Spleen (tissue), 11 donors: ENCODE data around the gene MYLK. TPM values are rescaled to one million over a fixed set of nuclear protein-coding genes. Genes with fewer than 3 reads are reported as not detected.
A peak's percentile ranks its signal among the peaks of the same experiment; 100 is the strongest.
"Not testable (repeated sequence)": the region's sequence is repeated elsewhere in the genome, so short reads cannot be mapped to it uniquely, and the experiment has no call there.

Experiments
- DNase-seq: peaks from one replicate; pipeline ENCODE4 v3.0.0-alpha.2; 2020
- H3K27ac ChIP-seq, 8 donors: fragments of 200-600 bp; sonication (generic) in 7 of 8; 1 replicate in 4 of 8; 2 replicates in 4 of 8; pipeline versions ENCODE4 v1.5.0 to v1.8.0; 2016 to 2021; ENCODE audit warnings: inconsistent platforms in 4 of 8, mild to moderate bottlenecking in 4 of 8, moderate library complexity in 1 of 8
- H3K27me3 ChIP-seq, 7 donors: fragments of 200-600 bp; sonication (generic) in 6 of 7; replicated peaks in 1 of 7; 1 replicate in 4 of 7; 2 replicates in 3 of 7; pipeline versions ENCODE4 v1.5.0 to v1.8.0; 2016 to 2021; ENCODE audit warnings: inconsistent platforms in 3 of 7, mild to moderate bottlenecking in 1 of 7
- H3K36me3 ChIP-seq, 6 donors: fragments of 200-600 bp; sonication (generic) in 5 of 6; 1 replicate in 4 of 6; 2 replicates in 2 of 6; pipeline versions ENCODE4 v1.5.0 to v1.8.0; 2016 to 2021; ENCODE audit warnings: inconsistent platforms in 2 of 6
- H3K4me1 ChIP-seq, 6 donors: fragments of 200-600 bp; sonication (generic) in 5 of 6; 1 replicate in 3 of 6; 2 replicates in 3 of 6; pipeline versions ENCODE4 v1.5.0 to v1.8.0; 2016 to 2021; ENCODE audit warnings: inconsistent platforms in 3 of 6
- H3K4me3 ChIP-seq, 8 donors: fragments of 200-600 bp; sonication (generic) in 7 of 8; 1 replicate in 4 of 8; 2 replicates in 4 of 8; pipeline versions ENCODE4 v1.5.0 to v1.8.0; 2016 to 2021; ENCODE audit warnings: inconsistent platforms in 4 of 8, mild to moderate bottlenecking in 4 of 8, moderate library complexity in 2 of 8
- H3K9me3 ChIP-seq, 8 donors: fragments of 200-600 bp; sonication (generic) in 7 of 8; 1 replicate in 4 of 8; 2 replicates in 4 of 8; pipeline versions ENCODE4 v1.5.0 to v1.8.0; 2016 to 2021; ENCODE audit warnings: inconsistent platforms in 4 of 8
- POLR2A ChIP-seq, 3 donors: fragments of 450-650 bp; IDR thresholded peaks; one replicate each; pipeline ENCODE4 v1.5.1; 2017; ENCODE audit warnings: antibody characterized with exemption in 3 of 3, mild to moderate bottlenecking in 1 of 3
- POLR2AphosphoS5 ChIP-seq, 3 donors: sonication (generic); formaldehyde crosslinking; IDR thresholded peaks; one replicate each; pipeline ENCODE4 v1.5.1; 2017; ENCODE audit warnings: antibody characterized with exemption in 3 of 3
- WGBS, 5 donors: extraction: QIAGEN DNeasy Blood & Tissue Kit in 3 of 5; methylation state at CpG; one replicate each; pipeline versions ENCODE4 v1.1.5 to v1.1.7; 2013 to 2018; 5-methylcytosine and 5-hydroxymethylcytosine counted together
- intact Hi-C: fragments of 100-400 bp; cut with DNase I; formaldehyde crosslinking; loops from one replicate; pipeline ENCODE4 v1.15.0; 2023; ENCODE audit warnings: low total_unique reads
- polyA plus RNA-seq, 3 donors: library from polyadenylated mRNA; stranded (reverse); fragments of 200-250 nt; gene quantifications; one replicate each; pipeline ENCODE4 v1.2.1, GENCODE V29; 2013
- total RNA-seq, 7 donors: library from RNA; depleted of rRNA in 3 of 7; stranded (reverse); fragments of >200 nt in 3 of 7; fragmentation: NEBNext Ultra II Directional in 4 of 7; extraction: Animal tissue kit (Norgen Biotek cat#: 25700) in 4 of 7; gene quantifications; one replicate each; pipeline versions ENCODE4 v1.1.0 to v1.2.1, GENCODE V29; 2016 to 2021
- TF ChIP-seq, protein P1 (sequence below), 11 experiments: fragments of 200-600 bp in 7 of 11; fragments of 450-650 bp in 4 of 11; sonication (generic) in 4 of 11; IDR thresholded peaks in 8 of 11; conservative IDR thresholded peaks in 3 of 11; 1 replicate in 7 of 11; 2 replicates in 4 of 11; pipeline versions ENCODE4 v1.4.0 to v1.8.0; 2016 to 2021; ENCODE audit warnings: antibody characterized with exemption in 11 of 11, inconsistent platforms in 4 of 11, mild to moderate bottlenecking in 1 of 11
- donor health status: healthy with polysubstance abuse.
- donor health status: DM: no; HTN: no; CAD: no; lungs with moderate emphysema.
- donor health status: DM: no; HTN: no; CAD: no.
- donor health status: Bipolar disorder and iron deficiency.
- donor health status: healthy.
- donor health status: DM: no; HTN: no; CAD: no.
- donor health status: DM: yes; HTN: yes; CAD: no.

MYLK gene
- total and polyA plus RNA-seq, 10 donors: 11.1 to 343 (median 154) TPM

DNA sequence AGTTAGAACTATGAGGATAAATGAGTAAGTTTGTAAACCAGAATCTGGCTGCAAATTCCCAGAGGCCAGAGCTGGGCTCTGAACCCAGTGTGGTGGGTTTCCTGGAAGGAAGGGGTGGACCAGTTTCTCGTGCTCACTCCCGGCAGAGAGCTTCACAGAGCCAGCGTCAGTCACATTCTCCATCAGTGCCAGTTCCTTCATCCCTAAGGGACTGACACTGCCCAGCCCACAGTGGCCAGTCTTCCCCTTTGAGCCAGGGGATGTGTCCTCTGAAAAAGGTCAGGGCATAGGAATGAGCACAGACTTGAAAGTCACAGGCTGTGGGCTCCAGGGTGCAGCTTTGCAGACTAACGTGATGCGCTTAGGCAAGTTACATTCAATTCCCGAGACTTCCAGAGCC, 163.5 kb downstream of the MYLK start:
- intact Hi-C loops: no loop called here
- no peaks in the 10 kb centered on the region for H3K36me3 ChIP-seq
- H3K27ac ChIP-seq: peak overlapping the region in 4 of 8 donors; percentile 6 to 52 (median 44)
- DNase-seq: no peak
- H3K9me3 ChIP-seq: no peaks in the 10 kb centered on the region
- H3K27me3 ChIP-seq: no peaks in the 10 kb centered on the region
- WGBS, 5 donors: 48 to 70% (median 60%) methylated on average over 5 to 6 of the region's 6 CpGs
- no peak overlapping the region for H3K4me3 ChIP-seq
- peaks cover 0 to 25% (median 7%) of the 10 kb centered on the region in 6 donors for H3K4me1 ChIP-seq
- TF ChIP-seq POLR2A (IDR thresholded peaks at IDR 0.05) (no peak), POLR2AphosphoS5 (IDR thresholded peaks at IDR 0.05) (no peak)
- TF ChIP-seq, protein P1, sequence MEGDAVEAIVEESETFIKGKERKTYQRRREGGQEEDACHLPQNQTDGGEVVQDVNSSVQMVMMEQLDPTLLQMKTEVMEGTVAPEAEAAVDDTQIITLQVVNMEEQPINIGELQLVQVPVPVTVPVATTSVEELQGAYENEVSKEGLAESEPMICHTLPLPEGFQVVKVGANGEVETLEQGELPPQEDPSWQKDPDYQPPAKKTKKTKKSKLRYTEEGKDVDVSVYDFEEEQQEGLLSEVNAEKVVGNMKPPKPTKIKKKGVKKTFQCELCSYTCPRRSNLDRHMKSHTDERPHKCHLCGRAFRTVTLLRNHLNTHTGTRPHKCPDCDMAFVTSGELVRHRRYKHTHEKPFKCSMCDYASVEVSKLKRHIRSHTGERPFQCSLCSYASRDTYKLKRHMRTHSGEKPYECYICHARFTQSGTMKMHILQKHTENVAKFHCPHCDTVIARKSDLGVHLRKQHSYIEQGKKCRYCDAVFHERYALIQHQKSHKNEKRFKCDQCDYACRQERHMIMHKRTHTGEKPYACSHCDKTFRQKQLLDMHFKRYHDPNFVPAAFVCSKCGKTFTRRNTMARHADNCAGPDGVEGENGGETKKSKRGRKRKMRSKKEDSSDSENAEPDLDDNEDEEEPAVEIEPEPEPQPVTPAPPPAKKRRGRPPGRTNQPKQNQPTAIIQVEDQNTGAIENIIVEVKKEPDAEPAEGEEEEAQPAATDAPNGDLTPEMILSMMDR (IDR thresholded peaks at IDR 0.05 in 8 of 11, conservative IDR thresholded peaks at IDR 0.05 in 3 of 11): no peak

DNA sequence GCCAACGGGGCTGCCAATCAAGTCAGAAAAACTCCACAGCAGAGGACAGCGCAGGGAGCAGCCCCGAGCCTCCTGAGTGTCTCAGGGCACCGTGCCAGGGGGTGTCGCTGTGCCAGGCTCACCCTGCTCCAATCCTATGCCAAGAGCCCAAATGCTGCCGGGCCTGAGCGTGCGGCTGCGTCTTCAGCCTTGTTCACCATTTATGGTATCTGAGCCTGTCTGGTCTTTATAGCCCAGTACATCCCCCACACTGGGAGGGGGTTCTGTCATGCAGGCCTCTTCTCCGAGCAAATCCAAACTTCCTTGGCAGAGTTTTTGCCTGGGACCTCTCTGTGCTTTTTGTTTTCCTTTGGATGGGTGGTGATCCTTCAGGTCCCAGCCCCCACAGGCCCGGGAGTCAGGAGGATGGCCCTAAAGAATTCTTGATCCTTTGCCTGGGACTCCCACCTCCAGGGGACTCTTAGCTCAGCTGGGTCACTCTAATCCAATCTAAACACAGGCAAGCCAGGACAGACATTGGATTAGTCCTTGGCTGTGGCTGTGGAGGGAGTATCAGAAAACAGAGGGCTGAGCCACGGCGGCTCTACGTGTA, 164.2 kb downstream of the MYLK start:
- TF ChIP-seq POLR2AphosphoS5 (IDR thresholded peaks at IDR 0.05) (no peak), POLR2A (IDR thresholded peaks at IDR 0.05) (no peak)
- TF ChIP-seq, protein P1 (IDR thresholded peaks at IDR 0.05 in 8 of 11, conservative IDR thresholded peaks at IDR 0.05 in 3 of 11): no peak
- Histone ChIP-seq H3K36me3 (no peaks in the 10 kb centered on the region), H3K4me3 (no peak overlapping the region), H3K27me3 (no peaks in the 10 kb centered on the region), H3K27ac (peak overlapping the region in 5 of 8 donors; percentile 48 to 53 (median 51)), H3K4me1 (peaks cover 0 to 25% (median 7%) of the 10 kb centered on the region in 6 donors), H3K9me3 (no peaks in the 10 kb centered on the region)
- no peak for DNase-seq
- intact Hi-C loops: loop anchor here (5.0 kb wide), 1 partner anchor 68 kb away; no protein-coding TSS in a partner anchor
- 73 to 80% (median 75%) methylated on average over 13 to 14 of the region's 14 CpGs for WGBS, 5 donors

DNA sequence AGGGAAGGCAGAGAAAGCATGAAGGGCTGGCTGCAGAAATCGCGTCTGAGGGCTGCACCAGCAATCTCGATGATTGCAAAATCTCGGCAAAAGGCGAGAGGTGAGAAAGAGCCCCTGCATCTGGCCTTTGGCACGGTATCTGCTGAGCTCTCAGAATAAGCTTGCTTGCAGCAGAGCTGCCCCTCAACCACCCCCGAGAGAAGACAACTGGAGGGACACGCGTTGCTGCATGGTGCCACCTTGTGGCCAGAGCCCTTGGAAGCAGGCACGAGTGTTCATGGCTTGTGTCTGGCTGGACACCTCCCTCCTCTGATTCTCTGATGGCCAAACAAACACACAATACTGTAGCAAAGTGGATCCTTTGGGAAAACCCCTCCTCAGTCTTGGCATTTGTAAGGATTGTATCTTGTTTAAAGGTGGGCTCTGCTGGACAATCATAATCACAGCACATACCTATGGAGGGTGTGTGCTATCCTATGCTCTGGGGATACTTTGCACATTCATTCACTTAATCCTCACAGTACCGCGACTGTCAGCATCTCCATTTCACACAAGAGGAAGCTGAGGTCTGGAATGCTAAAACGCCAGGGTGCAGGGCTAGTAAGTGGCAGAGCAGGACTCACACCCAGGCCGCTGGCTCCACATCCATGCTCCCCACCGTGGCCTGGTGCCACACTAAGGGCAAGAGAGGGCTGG, 164.9 kb downstream of the MYLK start:
- peaks cover 0 to 25% (median 7%) of the 10 kb centered on the region in 6 donors for H3K4me1 ChIP-seq
- H3K27ac ChIP-seq: peak overlapping the region in 4 of 8 donors; percentile 48 to 53 (median 50)
- H3K36me3 ChIP-seq, H3K27me3 ChIP-seq, H3K9me3 ChIP-seq, H3K4me3 ChIP-seq: not testable (repeated sequence)
- 34 to 47% (median 37%) methylated on average over 10 to 15 of the region's 15 CpGs for WGBS, 5 donors
- intact Hi-C loops: loop anchor here (5.0 kb wide), 1 partner anchor 67 kb away; no protein-coding TSS in a partner anchor
- DNase-seq: peak; percentile 86
- TF ChIP-seq POLR2AphosphoS5 (IDR thresholded peaks at IDR 0.05): peak; percentile 20 to 49 (median 33)
- TF ChIP-seq, protein P1 (IDR thresholded peaks at IDR 0.05 in 8 of 11, conservative IDR thresholded peaks at IDR 0.05 in 3 of 11): peak in 10 of 11 experiments; percentile 19 to 78 (median 60)

DNA sequence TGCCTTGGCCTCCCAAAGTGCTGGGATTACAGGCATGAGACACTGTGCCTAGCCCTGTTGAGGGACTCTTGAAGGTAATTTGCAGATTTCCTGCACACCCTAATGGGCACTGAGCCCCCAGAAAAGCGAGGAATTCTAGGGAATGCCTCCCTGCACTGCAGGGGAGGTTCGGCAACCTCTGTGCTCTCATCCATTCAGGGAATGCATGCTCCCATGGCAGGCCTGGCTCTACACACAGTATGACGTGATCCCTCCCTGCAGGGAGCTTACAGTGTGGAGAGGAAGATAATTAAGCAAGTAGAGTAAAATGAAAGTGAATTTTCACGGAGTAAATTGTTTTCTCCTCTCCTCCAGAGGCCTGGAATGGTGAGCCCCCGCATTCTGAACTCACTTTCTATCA, 166.0 kb downstream of the MYLK start:
- no peaks in the 10 kb centered on the region for H3K36me3 ChIP-seq
- TF ChIP-seq POLR2A (IDR thresholded peaks at IDR 0.05): no peak
- TF ChIP-seq POLR2AphosphoS5 (IDR thresholded peaks at IDR 0.05): no peak
- TF ChIP-seq, protein P1 (IDR thresholded peaks at IDR 0.05 in 8 of 11, conservative IDR thresholded peaks at IDR 0.05 in 3 of 11): no peak
- intact Hi-C loops: loop anchor here (5.0 kb wide), 1 partner anchor 66 kb away; no protein-coding TSS in a partner anchor
- no peaks in the 10 kb centered on the region for H3K27me3 ChIP-seq
- no peak for DNase-seq
- H3K27ac ChIP-seq: peak overlapping the region in 2 of 8 donors; percentile 18 to 21
- no peaks in the 10 kb centered on the region for H3K9me3 ChIP-seq
- no peak overlapping the region for H3K4me3 ChIP-seq
- 67 to 94% (median 74%) methylated on average over 5 of the region's 5 CpGs for WGBS, 5 donors
- peaks cover 0 to 17% (median 4%) of the 10 kb centered on the region in 6 donors for H3K4me1 ChIP-seq

DNA sequence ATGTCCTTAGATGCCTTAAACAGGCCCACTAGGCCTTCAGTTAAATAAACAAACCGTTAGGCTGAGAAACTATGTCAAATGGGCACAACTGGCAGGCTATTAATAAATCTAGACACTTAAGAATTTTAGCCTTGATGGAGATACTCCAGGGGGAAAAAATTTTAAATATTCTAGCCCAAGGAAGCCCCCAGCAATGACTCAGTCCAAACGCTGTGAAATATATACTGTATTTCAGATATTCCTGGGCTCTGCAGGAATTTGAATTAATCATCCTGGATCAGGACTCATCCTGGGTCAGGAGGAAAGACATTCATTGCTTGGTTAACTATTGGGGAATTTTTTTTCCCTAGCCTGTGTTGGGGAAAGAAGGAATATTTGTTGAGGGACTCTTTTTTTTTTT, 166.7 kb downstream of the MYLK start:
- not testable (repeated sequence) for H3K36me3 ChIP-seq, H3K9me3 ChIP-seq, H3K27me3 ChIP-seq, H3K27ac ChIP-seq, DNase-seq, H3K4me3 ChIP-seq
- 63 to 79% (median 76%) methylated on average over 2 of the region's 2 CpGs for WGBS, 5 donors
- intact Hi-C loops: loop anchor here (5.0 kb wide), 1 partner anchor 65 kb away; no protein-coding TSS in a partner anchor
- peaks cover 0 to 14% (median 1%) of the 10 kb centered on the region in 6 donors for H3K4me1 ChIP-seq
